Ishikawa (cell line): Measurements from ENCODE around the gene TPTE.

Source experiments
- CEBPB ChIP-seq: IDR thresholded peaks from 2 replicates; pipeline ENCODE4 v1.6.1; 2012
- CREB1 ChIP-seq: IDR thresholded peaks from 2 replicates; pipeline ENCODE4 v1.6.1; 2012; ENCODE audit warnings: low read depth
- EGR1 ChIP-seq: IDR thresholded peaks from 2 replicates; pipeline ENCODE4 v1.6.1; 2012
- EP300 ChIP-seq: IDR thresholded peaks from 2 replicates; pipeline ENCODE4 v1.6.1; 2012; ENCODE audit warnings: borderline replicate concordance
- FOXM1 ChIP-seq: IDR thresholded peaks from 2 replicates; pipeline ENCODE4 v1.6.1; 2012; ENCODE audit warnings: low read depth, borderline replicate concordance
- MAX ChIP-seq: IDR thresholded peaks from 2 replicates; pipeline ENCODE4 v1.6.1; 2012
- NFIC ChIP-seq: IDR thresholded peaks from 2 replicates; pipeline ENCODE4 v1.6.1; 2012
- RAD21 ChIP-seq: IDR thresholded peaks from 2 replicates; pipeline ENCODE4 v1.6.1; 2012; ENCODE audit warnings: low read depth
- REST ChIP-seq: IDR thresholded peaks from 2 replicates; pipeline ENCODE4 v1.6.1; 2012; ENCODE audit warnings: low read depth, mild to moderate bottlenecking
- TAF1 ChIP-seq: IDR thresholded peaks from 2 replicates; pipeline ENCODE4 v1.6.1; 2012; ENCODE audit warnings: low read depth, mild to moderate bottlenecking
- TCF12 ChIP-seq: IDR thresholded peaks from 2 replicates; pipeline ENCODE4 v1.6.1; 2012; ENCODE audit warnings: low read depth
- TEAD4 ChIP-seq: IDR thresholded peaks from 2 replicates; pipeline ENCODE4 v1.6.1; 2012
- USF1 ChIP-seq: IDR thresholded peaks from 2 replicates; pipeline ENCODE4 v1.6.1; 2012
- YY1 ChIP-seq: IDR thresholded peaks from 2 replicates; pipeline ENCODE4 v1.6.1; 2012; ENCODE audit warnings: low read depth
- ZBTB7A ChIP-seq: IDR thresholded peaks from 2 replicates; pipeline ENCODE4 v1.6.1; 2012; ENCODE audit warnings: low read depth

Gene TPTE

GRCh38 chr21:10639123-10639522 lies 117.7 kb downstream of the TPTE start:
- TF ChIP-seq EGR1 (no peak), REST (no peak), TCF12 (no peak), CEBPB (no peak), CREB1 (no peak), TAF1 (no peak)

GRCh38 chr21:10640446-10640845 lies 119.1 kb downstream of the TPTE start:
- TF ChIP-seq CEBPB (no peak), ZBTB7A (no peak), USF1 (no peak), FOXM1 (no peak), RAD21 (no peak), TAF1 (no peak), MAX (no peak), NFIC (no peak), EP300 (no peak), REST (no peak), TEAD4 (no peak), YY1 (no peak), CREB1 (no peak), TCF12 (no peak), EGR1 (no peak)

- no peak for TF ChIP-seq TEAD4
- no peak for TF ChIP-seq EP300
- no peak for TF ChIP-seq MAX
- TF ChIP-seq CEBPB = no peak
- TF ChIP-seq CREB1 = no peak
Measured at GRCh38 chr21:10641107-10641506, 119.7 kb downstream of the TPTE start.
